Keratinocyte (primary cell): ENCODE results near the gene BSDC1. TPM values are rescaled to one million over a fixed set of nuclear protein-coding genes. Genes with fewer than 3 reads are reported as not detected.
"Not testable (repeated sequence)": the region's sequence is repeated elsewhere in the genome, so short reads cannot be mapped to it uniquely, and the experiment has no call there.

Experiments
- DNase-seq: peaks from one replicate; pipeline ENCODE4 v3.0.0-alpha.2; 2011; ENCODE audit warnings: low read depth, missing footprints, low spot score
- FAIRE-seq: peaks from 2 replicates; lab custom pipeline; 2011; peaks lifted over from hg19 to GRCh38; lab: Jason Lieb, UNC
- H2AFZ ChIP-seq: 2 replicates; pipeline ENCODE4 v1.6.0; 2012; ENCODE audit warnings: low read length, control low read depth, inconsistent platforms; ENCODE audit not compliant: control insufficient read depth
- H3K27ac ChIP-seq: 2 replicates; pipeline ENCODE4 v1.5.1; 2011; ENCODE audit warnings: low read length; ENCODE audit not compliant: control insufficient read depth, insufficient read depth
- H3K27me3 ChIP-seq: 3 replicates; pipeline ENCODE4 v1.6.0; 2011; ENCODE audit warnings: low read length; ENCODE audit not compliant: control insufficient read depth, insufficient read depth; ENCODE audit errors: extremely low read depth
- H3K36me3 ChIP-seq, 2 experiments: 2 replicates in 1 of 2; 3 replicates in 1 of 2; pipeline ENCODE4 v1.5.1; 2011; ENCODE audit warnings: low read length in 2 of 2, mild to moderate bottlenecking in 1 of 2; ENCODE audit not compliant: control insufficient read depth in 2 of 2, insufficient read depth in 2 of 2; ENCODE audit errors: extremely low read depth in 1 of 2
- H3K4me1 ChIP-seq: 3 replicates; pipeline ENCODE4 v1.5.1; 2011; ENCODE audit warnings: low read length; ENCODE audit not compliant: control insufficient read depth, insufficient read depth; ENCODE audit errors: extremely low read depth
- H3K4me2 ChIP-seq: 3 replicates; pipeline ENCODE4 v1.6.0; 2011; ENCODE audit warnings: low read depth, low read length; ENCODE audit not compliant: control insufficient read depth, insufficient read depth; ENCODE audit errors: extremely low read depth
- H3K4me3 ChIP-seq, 3 experiments: fragments of 200-600 bp in 1 of 3; sonication (generic) in 1 of 3; 2 replicates in 2 of 3; 3 replicates in 1 of 3; pipeline ENCODE4 v1.5.1; 2011 to 2016; ENCODE audit warnings: low read length in 3 of 3, mild to moderate bottlenecking in 3 of 3, control low read depth in 2 of 3, inconsistent platforms in 1 of 3, low read depth in 1 of 3, mixed read lengths in 1 of 3, mixed run types in 1 of 3, moderate library complexity in 1 of 3; ENCODE audit not compliant: control insufficient read depth in 2 of 3, insufficient read depth in 2 of 3; ENCODE audit errors: extremely low read depth in 1 of 3
- H3K79me2 ChIP-seq: 2 replicates; pipeline ENCODE4 v1.6.0; 2012; ENCODE audit warnings: low read length; ENCODE audit not compliant: control insufficient read depth, insufficient read depth
- H3K9ac ChIP-seq: 3 replicates; pipeline ENCODE4 v1.6.0; 2011; ENCODE audit warnings: low read length; ENCODE audit not compliant: control insufficient read depth, insufficient read depth; ENCODE audit errors: extremely low read depth
- H3K9me1 ChIP-seq: 3 replicates; pipeline ENCODE4 v1.6.0; 2011; ENCODE audit warnings: low read length; ENCODE audit not compliant: control insufficient read depth, insufficient read depth; ENCODE audit errors: extremely low read depth
- H3K9me3 ChIP-seq: 2 replicates; pipeline ENCODE4 v1.5.1; 2012; ENCODE audit warnings: low read depth, low read length; ENCODE audit not compliant: control insufficient read depth
- H4K20me1 ChIP-seq: 3 replicates; pipeline ENCODE4 v1.6.0; 2011; ENCODE audit warnings: low read length; ENCODE audit not compliant: control insufficient read depth, insufficient read depth; ENCODE audit errors: extremely low read depth
- CTCF ChIP-seq, 3 experiments: IDR thresholded peaks in 1 of 3; conservative IDR thresholded peaks in 1 of 3; optimal IDR thresholded peaks in 1 of 3; 2 replicates in 2 of 3; 3 replicates in 1 of 3; pipeline versions ENCODE3 to v1.5.1; 2011; ENCODE audit warnings: low read length in 3 of 3, mild to moderate bottlenecking in 3 of 3, moderate library complexity in 2 of 3, control low read depth in 1 of 3, inconsistent platforms in 1 of 3; ENCODE audit not compliant: insufficient read depth in 2 of 3; ENCODE audit errors: extremely low read depth in 1 of 3
- EZH2 ChIP-seq: IDR thresholded peaks from one replicate; pipeline ENCODE4 v1.6.1; 2012; ENCODE audit warnings: inconsistent platforms, mild to moderate bottlenecking, low read length, moderate library complexity
- dilution Hi-C: fragments of 300-500 bp; cut with MboI; formaldehyde crosslinking; loops from one replicate; pipeline ENCODE4 v1.7.0; 2020; ENCODE audit warnings: low sequenced_read_pairs; ENCODE audit not compliant: extremely low pct_ligation_motif_present
- polyA plus RNA-seq, 5 experiments: library from polyadenylated mRNA; depleted of rRNA in 3 of 5; stranded (reverse) in 3 of 5; stranded (forward) in 1 of 5; unstranded in 1 of 5; fragments of >200 nt; gene quantifications; 1 replicate in 1 of 5; 2 replicates in 3 of 5; 3 replicates in 1 of 5; pipeline versions ENCODE4 v1.2.1 to v1.2.3, GENCODE V29; 2011 to 2012; ENCODE audit warnings: missing spikeins in 2 of 5, low read depth in 1 of 5, low replicate concordance in 1 of 5

Gene BSDC1
- polyA plus RNA-seq, 1 donor (not counting 4 experiments of a cell fraction or from before 2014, with no cell fraction given): 38.1 TPM

DNA sequence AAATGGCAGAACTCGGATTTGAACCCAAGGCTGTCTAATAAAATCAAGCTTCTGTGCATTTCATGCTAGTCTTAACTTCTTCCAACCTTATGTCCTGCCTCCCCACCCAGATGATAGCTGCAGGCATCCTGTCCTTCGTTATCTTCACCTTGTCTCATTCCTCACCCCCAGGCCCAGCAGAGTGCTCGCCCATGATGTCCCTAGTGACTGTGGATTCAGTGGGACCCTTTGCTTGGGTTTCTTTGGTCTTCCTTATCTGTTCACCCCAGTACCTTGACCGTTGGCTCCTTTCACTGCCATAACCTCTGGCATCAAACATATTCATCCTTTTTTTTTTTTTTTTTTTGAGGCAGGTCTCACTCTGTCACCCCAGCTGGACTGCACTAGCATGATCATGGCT, 5.6 kb upstream of the BSDC1 start:
- no peaks in the 10 kb centered on the region for H3K36me3 ChIP-seq
- H4K20me1 ChIP-seq: no peaks in the 10 kb centered on the region
- H3K4me3 ChIP-seq: no peak overlapping the region
- no peaks in the 10 kb centered on the region for H3K9me1 ChIP-seq
- dilution Hi-C loops: no loop called here
- FAIRE-seq: no peak
- no peaks in the 10 kb centered on the region for H3K9me3 ChIP-seq
- H3K4me2 ChIP-seq: no peak overlapping the region
- no peak overlapping the region for H2AFZ ChIP-seq
- no peaks in the 10 kb centered on the region for H3K4me1 ChIP-seq
- no peaks in the 10 kb centered on the region for H3K79me2 ChIP-seq
- no peak overlapping the region for H3K27ac ChIP-seq
- DNase-seq: no peak
- no peaks in the 10 kb centered on the region for H3K27me3 ChIP-seq
- no peak for TF ChIP-seq CTCF (optimal IDR thresholded peaks at IDR 0.05 in 1 of 3, IDR thresholded peaks at IDR 0.05 in 1 of 3, conservative IDR thresholded peaks at IDR 0.05 in 1 of 3; ENCODE audit: extremely low read depth in 1 of 3, insufficient read depth in 2 of 3, low read length in 3 of 3)
- no peak for TF ChIP-seq EZH2
- no peak overlapping the region for H3K9ac ChIP-seq

DNA sequence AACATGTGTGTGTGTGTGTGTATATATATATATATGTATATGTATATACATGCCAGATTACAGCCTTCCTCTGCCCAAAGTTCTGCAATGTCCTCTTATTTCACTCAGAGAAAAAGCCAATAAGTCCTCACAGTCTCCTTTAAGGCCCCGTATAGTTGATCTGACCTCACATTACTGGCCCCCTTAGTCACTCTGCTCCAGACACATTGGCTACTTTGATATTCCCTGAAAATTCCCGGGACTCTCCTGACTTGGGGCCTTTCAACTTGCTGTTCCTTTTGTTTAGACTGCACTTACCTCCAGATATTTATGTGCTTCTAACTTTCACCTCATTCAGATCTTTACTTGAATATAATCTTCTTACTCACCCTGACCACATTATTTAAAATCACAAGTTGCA, 4.2 kb upstream of the BSDC1 start:
- no peak for FAIRE-seq
- dilution Hi-C loops: no loop called here
- TF ChIP-seq EZH2 (no peak), CTCF (optimal IDR thresholded peaks at IDR 0.05 in 1 of 3, IDR thresholded peaks at IDR 0.05 in 1 of 3, conservative IDR thresholded peaks at IDR 0.05 in 1 of 3; ENCODE audit: extremely low read depth in 1 of 3, insufficient read depth in 2 of 3, low read length in 3 of 3) (no peak)
- Histone ChIP-seq H4K20me1 (no peaks in the 10 kb centered on the region), H3K9me1 (no peaks in the 10 kb centered on the region), H3K27ac (no peak overlapping the region), H3K9ac (no peak overlapping the region), H3K27me3 (no peaks in the 10 kb centered on the region), H3K79me2 (peaks cover 8% of the 10 kb centered on the region), H3K36me3 (no peaks in the 10 kb centered on the region), H2AFZ (no peak overlapping the region), H3K4me1 (peaks cover 4% of the 10 kb centered on the region), H3K9me3 (no peaks in the 10 kb centered on the region), H3K4me3 (no peak overlapping the region), H3K4me2 (no peak overlapping the region)
- no peak for DNase-seq

DNA sequence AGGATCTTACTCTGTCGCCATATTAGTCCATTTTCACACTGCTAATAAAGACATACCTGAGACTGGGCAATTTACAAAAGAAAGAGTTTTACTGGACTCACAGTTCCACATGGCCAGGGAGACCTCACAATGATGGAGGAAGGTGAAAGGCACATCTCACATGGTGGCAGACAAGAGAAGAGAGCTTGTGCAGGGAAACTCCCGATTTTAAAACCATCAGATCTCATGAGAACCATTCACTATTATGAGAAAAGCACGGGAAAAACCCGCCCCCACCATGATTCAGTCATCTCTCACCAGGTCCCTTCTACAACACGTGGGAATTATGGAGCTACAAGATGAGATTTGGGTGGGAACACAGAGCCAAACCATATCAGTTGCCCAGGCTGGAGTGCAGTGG, 2.3 kb upstream of the BSDC1 start:
- H3K4me1 ChIP-seq, DNase-seq, H4K20me1 ChIP-seq, H3K9ac ChIP-seq, H3K36me3 ChIP-seq, H3K9me1 ChIP-seq, H3K9me3 ChIP-seq, H2AFZ ChIP-seq, dilution Hi-C loops, H3K4me2 ChIP-seq, H3K4me3 ChIP-seq, FAIRE-seq, H3K27ac ChIP-seq, H3K27me3 ChIP-seq: not testable (repeated sequence)
- peaks cover 20% of the 10 kb centered on the region for H3K79me2 ChIP-seq
